Gastroesophageal sphincter (tissue), 3 donors: ENCODE measurements around the gene CRIP2.

ENCODE experiments used
- EP300 ChIP-seq: sonication (generic); formaldehyde crosslinking; IDR thresholded peaks from one replicate; pipeline ENCODE4 v1.6.1; 2017; ENCODE audit warnings: antibody characterized with exemption, mild to moderate bottlenecking
- POLR2A ChIP-seq, 2 donors: fragments of 450-650 bp; IDR thresholded peaks; one replicate each; pipeline ENCODE4 v1.6.1; 2017; ENCODE audit warnings: antibody characterized with exemption in 2 of 2, mild to moderate bottlenecking in 2 of 2, moderate library complexity in 1 of 2
- POLR2AphosphoS5 ChIP-seq: sonication (generic); formaldehyde crosslinking; IDR thresholded peaks from one replicate; pipeline ENCODE4 v1.6.1; 2017; ENCODE audit warnings: antibody characterized with exemption
- TF ChIP-seq, protein P1 (sequence below), 4 experiments: fragments of 200-600 bp in 2 of 4; fragments of 450-650 bp in 2 of 4; sonication (generic) in 1 of 4; IDR thresholded peaks; one replicate each; pipeline ENCODE4 v1.5.1; 2017 to 2019; ENCODE audit warnings: antibody characterized with exemption in 4 of 4, mild to moderate bottlenecking in 2 of 4, moderate library complexity in 2 of 4

DNA sequence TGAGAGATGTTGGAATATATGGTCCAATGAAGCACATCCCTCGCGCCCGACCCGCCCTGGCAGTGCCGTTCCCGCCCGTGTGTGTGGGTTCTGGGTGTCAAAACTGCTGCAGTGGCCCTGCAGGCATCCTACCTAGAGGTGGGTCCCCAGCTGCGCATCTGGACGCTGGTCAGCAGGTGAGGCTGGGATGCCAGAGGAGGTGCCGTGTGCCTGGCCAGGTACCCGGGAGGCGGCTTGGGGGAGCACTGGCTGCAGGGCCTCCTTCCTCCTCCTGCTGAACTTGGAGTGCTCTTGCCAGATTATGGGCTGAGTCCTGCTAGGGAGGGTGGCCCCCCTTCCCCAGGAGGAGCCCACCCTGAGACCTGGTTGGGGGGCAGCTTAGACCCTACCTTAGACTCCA, 49.8 kb upstream of the CRIP2 start:
- TF ChIP-seq, protein P1, sequence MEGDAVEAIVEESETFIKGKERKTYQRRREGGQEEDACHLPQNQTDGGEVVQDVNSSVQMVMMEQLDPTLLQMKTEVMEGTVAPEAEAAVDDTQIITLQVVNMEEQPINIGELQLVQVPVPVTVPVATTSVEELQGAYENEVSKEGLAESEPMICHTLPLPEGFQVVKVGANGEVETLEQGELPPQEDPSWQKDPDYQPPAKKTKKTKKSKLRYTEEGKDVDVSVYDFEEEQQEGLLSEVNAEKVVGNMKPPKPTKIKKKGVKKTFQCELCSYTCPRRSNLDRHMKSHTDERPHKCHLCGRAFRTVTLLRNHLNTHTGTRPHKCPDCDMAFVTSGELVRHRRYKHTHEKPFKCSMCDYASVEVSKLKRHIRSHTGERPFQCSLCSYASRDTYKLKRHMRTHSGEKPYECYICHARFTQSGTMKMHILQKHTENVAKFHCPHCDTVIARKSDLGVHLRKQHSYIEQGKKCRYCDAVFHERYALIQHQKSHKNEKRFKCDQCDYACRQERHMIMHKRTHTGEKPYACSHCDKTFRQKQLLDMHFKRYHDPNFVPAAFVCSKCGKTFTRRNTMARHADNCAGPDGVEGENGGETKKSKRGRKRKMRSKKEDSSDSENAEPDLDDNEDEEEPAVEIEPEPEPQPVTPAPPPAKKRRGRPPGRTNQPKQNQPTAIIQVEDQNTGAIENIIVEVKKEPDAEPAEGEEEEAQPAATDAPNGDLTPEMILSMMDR (IDR thresholded peaks at IDR 0.05): no peak
- TF ChIP-seq EP300 (no peak), POLR2AphosphoS5 (no peak), POLR2A (IDR thresholded peaks at IDR 0.05) (no peak)
